OCI-LY1 (cell line): ENCODE measurements around the gene MBOAT1.
A peak's percentile ranks its signal among the peaks of the same experiment; 100 is the strongest.

Source experiments
- H2AFZ ChIP-seq: fragments of 200-600 bp; sonication (generic), shearing (Covaris generic); 2 replicates; pipeline ENCODE4 v1.6.0; 2014; ENCODE audit warnings: antibody characterized with exemption, mild to moderate bottlenecking, low read length
- H3F3A ChIP-seq: fragments of 200-600 bp; sonication (generic), shearing (Covaris generic); 2 replicates; pipeline ENCODE4 v1.6.0; 2014; ENCODE audit warnings: mild to moderate bottlenecking, antibody characterized with exemption, low read length, moderate library complexity; ENCODE audit not compliant: insufficient read depth
- H3K27ac ChIP-seq: fragments of 200-600 bp; sonication (generic); 2 replicates; pipeline ENCODE4 v1.5.1; 2014; ENCODE audit warnings: low read length, mixed run types, mild to moderate bottlenecking, low read depth; ENCODE audit not compliant: poor library complexity, severe bottlenecking
- H3K27me3 ChIP-seq: fragments of 200-600 bp; sonication (generic); 2 replicates; pipeline ENCODE4 v1.6.0; 2014; ENCODE audit warnings: antibody characterized with exemption, mild to moderate bottlenecking, low read length, moderate library complexity; ENCODE audit not compliant: insufficient read depth
- H3K36me3 ChIP-seq: fragments of 200-600 bp; sonication (generic); 2 replicates; pipeline ENCODE4 v1.6.1; 2014; ENCODE audit warnings: mild to moderate bottlenecking, antibody characterized with exemption, low read length, moderate library complexity, mixed read lengths; ENCODE audit not compliant: insufficient read depth
- H3K4me1 ChIP-seq: fragments of 200-600 bp; sonication (generic); 2 replicates; pipeline ENCODE4 v1.5.1; 2014; ENCODE audit warnings: mild to moderate bottlenecking, low read length, moderate library complexity; ENCODE audit not compliant: insufficient read depth, severe bottlenecking
- H3K4me2 ChIP-seq: fragments of 200-600 bp; sonication (generic), shearing (Covaris generic); 2 replicates; pipeline ENCODE4 v1.6.1; 2014; ENCODE audit warnings: low read length
- H3K4me3 ChIP-seq: fragments of 200-600 bp; sonication (generic); 2 replicates; pipeline ENCODE4 v1.5.1; 2014; ENCODE audit warnings: low read length, low read depth, mild to moderate bottlenecking, mixed read lengths; ENCODE audit not compliant: poor library complexity, severe bottlenecking
- H3K79me2 ChIP-seq: fragments of 200-600 bp; shearing (Covaris generic); 2 replicates; pipeline ENCODE4 v1.6.1; 2016; ENCODE audit warnings: mixed run types, low read length, mixed read lengths; ENCODE audit not compliant: insufficient read depth
- H3K9ac ChIP-seq: fragments of 200-600 bp; sonication (generic), shearing (Covaris generic); 2 replicates; pipeline ENCODE4 v1.6.1; 2014; ENCODE audit warnings: mild to moderate bottlenecking, low read length, mixed read lengths
- H3K9me2 ChIP-seq: fragments of 200-600 bp; sonication (generic), shearing (Covaris generic); 2 replicates; pipeline ENCODE4 v1.6.1; 2014; ENCODE audit warnings: low read depth, mild to moderate bottlenecking, low read length, mixed read lengths
- H3K9me3 ChIP-seq: fragments of 200-600 bp; shearing (Covaris generic); 2 replicates; pipeline ENCODE4 v1.6.1; 2014; ENCODE audit warnings: low read length, mixed read lengths
- H4K20me1 ChIP-seq: fragments of 200-600 bp; sonication (generic), shearing (Covaris generic); 2 replicates; pipeline ENCODE4 v1.6.0; 2016; ENCODE audit warnings: mild to moderate bottlenecking, low read length; ENCODE audit not compliant: insufficient read depth
- EZH2 ChIP-seq: fragments of 200-600 bp; sonication (generic), shearing (Covaris generic); IDR thresholded peaks from 2 replicates; pipeline ENCODE4 v1.8.0; 2017; ENCODE audit warnings: borderline replicate concordance, mixed run types, mild to moderate bottlenecking, antibody characterized with exemption, low read length, moderate library complexity, mixed read lengths
- TF ChIP-seq, protein P1 (sequence below): fragments of 200-600 bp; sonication (generic), shearing (Covaris generic); IDR thresholded peaks from 2 replicates; pipeline ENCODE4 v1.5.1; 2017; ENCODE audit warnings: mild to moderate bottlenecking, antibody characterized with exemption, low read length, moderate library complexity, mixed read lengths

MBOAT1 gene

GRCh38 chr6:20058912-20059311 lies 153.4 kb downstream of the MBOAT1 start:
- Histone ChIP-seq H3K9ac (no peak overlapping the region), H3F3A (no peaks in the 10 kb centered on the region), H4K20me1 (no peaks in the 10 kb centered on the region), H3K9me2 (no peaks in the 10 kb centered on the region), H3K4me1 (no peaks in the 10 kb centered on the region), H3K36me3 (no peaks in the 10 kb centered on the region), H3K79me2 (no peaks in the 10 kb centered on the region), H2AFZ (no peak overlapping the region), H3K4me3 (no peak overlapping the region), H3K9me3 (no peaks in the 10 kb centered on the region), H3K4me2 (no peak overlapping the region), H3K27ac (no peak overlapping the region), H3K27me3 (no peaks in the 10 kb centered on the region)
- TF ChIP-seq, protein P1, sequence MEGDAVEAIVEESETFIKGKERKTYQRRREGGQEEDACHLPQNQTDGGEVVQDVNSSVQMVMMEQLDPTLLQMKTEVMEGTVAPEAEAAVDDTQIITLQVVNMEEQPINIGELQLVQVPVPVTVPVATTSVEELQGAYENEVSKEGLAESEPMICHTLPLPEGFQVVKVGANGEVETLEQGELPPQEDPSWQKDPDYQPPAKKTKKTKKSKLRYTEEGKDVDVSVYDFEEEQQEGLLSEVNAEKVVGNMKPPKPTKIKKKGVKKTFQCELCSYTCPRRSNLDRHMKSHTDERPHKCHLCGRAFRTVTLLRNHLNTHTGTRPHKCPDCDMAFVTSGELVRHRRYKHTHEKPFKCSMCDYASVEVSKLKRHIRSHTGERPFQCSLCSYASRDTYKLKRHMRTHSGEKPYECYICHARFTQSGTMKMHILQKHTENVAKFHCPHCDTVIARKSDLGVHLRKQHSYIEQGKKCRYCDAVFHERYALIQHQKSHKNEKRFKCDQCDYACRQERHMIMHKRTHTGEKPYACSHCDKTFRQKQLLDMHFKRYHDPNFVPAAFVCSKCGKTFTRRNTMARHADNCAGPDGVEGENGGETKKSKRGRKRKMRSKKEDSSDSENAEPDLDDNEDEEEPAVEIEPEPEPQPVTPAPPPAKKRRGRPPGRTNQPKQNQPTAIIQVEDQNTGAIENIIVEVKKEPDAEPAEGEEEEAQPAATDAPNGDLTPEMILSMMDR, result no peak
- TF ChIP-seq EZH2, result no peak

DNA sequence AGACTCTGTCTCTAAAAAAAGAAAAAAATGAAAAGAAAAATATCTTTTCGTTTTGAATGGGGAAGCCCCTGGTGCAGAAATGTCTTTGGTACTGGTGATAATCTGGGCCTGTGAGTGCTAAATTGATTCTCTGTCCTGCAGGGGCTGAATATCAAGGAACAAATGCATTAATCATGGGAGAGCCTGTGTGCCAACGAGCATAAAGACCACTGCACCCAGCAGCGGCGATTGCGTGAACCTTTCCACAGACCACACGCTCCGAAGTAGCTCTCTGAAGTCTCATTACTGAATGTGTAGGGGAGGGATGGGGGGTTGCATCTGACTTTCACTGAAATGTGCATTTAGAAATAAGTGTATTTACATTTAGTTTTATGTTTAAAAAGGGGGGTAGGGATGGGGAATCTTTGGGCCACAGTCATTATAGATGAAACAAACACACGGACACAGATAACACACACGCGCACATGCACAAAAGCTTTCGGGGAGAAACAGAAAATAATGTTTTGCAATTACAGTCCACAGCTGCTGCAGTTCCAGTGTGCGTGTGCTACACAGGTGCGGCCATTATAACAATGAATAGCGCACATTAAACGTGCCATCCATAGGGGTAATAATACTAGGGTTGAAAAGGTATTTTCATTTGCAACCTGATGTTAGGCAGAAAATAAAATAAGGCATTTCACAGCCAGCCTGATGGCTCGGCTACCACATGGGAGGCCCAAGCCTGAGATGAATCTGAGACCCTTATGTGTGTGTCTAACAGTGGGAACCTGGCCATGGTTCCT lies 154.0 kb downstream of the MBOAT1 start:
- Histone ChIP-seq H3K9me3 (no peaks in the 10 kb centered on the region), H3K9me2 (no peaks in the 10 kb centered on the region), H3K27me3 (no peaks in the 10 kb centered on the region), H2AFZ (no peak overlapping the region), H3K79me2 (no peaks in the 10 kb centered on the region), H3K9ac (no peak overlapping the region), H4K20me1 (no peaks in the 10 kb centered on the region), H3K4me2 (no peak overlapping the region), H3K4me3 (no peak overlapping the region), H3K36me3 (no peaks in the 10 kb centered on the region), H3F3A (no peaks in the 10 kb centered on the region), H3K4me1 (no peaks in the 10 kb centered on the region), H3K27ac (no peak overlapping the region)
- TF ChIP-seq, protein P1, result no peak
- no peak for TF ChIP-seq EZH2

DNA sequence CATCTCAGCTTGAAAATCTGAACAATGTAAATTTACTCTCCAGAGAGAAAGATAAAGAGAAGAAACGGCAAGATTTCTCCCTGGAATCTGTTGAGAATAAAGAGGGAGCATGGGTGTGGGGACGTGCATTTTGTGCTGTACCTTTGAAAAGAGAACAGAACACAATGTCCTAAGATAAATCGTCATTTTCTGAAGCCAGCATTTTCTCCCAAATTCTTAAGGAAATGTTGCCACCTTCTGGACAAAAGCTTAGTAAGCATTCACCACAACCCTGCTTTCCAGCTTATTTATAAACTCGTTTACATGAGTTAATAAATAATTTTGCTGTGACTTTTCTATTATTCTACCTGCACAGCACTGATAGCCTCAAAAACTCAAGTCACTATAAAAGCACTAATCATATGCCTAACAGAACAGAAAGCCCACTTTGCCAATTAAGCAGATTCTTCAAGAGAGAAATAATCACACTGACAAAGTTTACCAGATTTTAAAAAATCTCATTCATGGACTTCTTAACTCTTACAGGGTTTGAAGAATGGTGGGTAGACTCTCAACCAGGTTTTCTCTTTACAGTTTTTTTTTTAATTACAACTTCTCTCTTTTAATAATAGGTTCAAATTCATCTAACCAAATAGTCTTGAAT lies 155.8 kb downstream of the MBOAT1 start:
- Histone ChIP-seq H3K36me3 (no peaks in the 10 kb centered on the region), H2AFZ (no peak overlapping the region), H3K9ac (no peak overlapping the region), H3K79me2 (no peaks in the 10 kb centered on the region), H4K20me1 (no peaks in the 10 kb centered on the region), H3K27ac (no peak overlapping the region), H3F3A (no peaks in the 10 kb centered on the region), H3K9me2 (no peaks in the 10 kb centered on the region), H3K9me3 (no peaks in the 10 kb centered on the region), H3K27me3 (no peaks in the 10 kb centered on the region), H3K4me2 (no peak overlapping the region), H3K4me3 (no peak overlapping the region), H3K4me1 (no peaks in the 10 kb centered on the region)
- TF ChIP-seq EZH2, result no peak
- TF ChIP-seq, protein P1, result peak; percentile 47; the same call in 1 of the 2 replicates
